Fibroblast of lung (primary cell): ENCODE measurements around the gene ZSCAN21. TPM values are rescaled to one million over a fixed set of nuclear protein-coding genes. Genes with fewer than 3 reads are reported as not detected.

Source experiments
- DNase-seq, 2 donors: peaks; one replicate each; pipeline versions ENCODE4 v3.0.0 to v3.0.0-alpha.2; 2010; ENCODE audit warnings: low read depth in 2 of 2
- H2AFZ ChIP-seq: 2 replicates; pipeline ENCODE4 v1.5.1; 2012; ENCODE audit warnings: low read length, control low read depth, inconsistent platforms
- H3K27ac ChIP-seq: 2 replicates; pipeline ENCODE4 v1.5.1; 2011; ENCODE audit warnings: low read length, control low read depth; ENCODE audit not compliant: insufficient read depth
- H3K27me3 ChIP-seq: 2 replicates; pipeline ENCODE4 v1.5.1; 2011; ENCODE audit warnings: mild to moderate bottlenecking, low read length; ENCODE audit not compliant: control insufficient read depth, insufficient read depth
- H3K36me3 ChIP-seq: 2 replicates; pipeline ENCODE4 v1.5.1; 2011; ENCODE audit warnings: low read length; ENCODE audit not compliant: control insufficient read depth, insufficient read depth
- H3K4me1 ChIP-seq: 2 replicates; pipeline ENCODE4 v1.5.1; 2011; ENCODE audit warnings: low read length; ENCODE audit not compliant: control insufficient read depth, insufficient read depth; ENCODE audit errors: extremely low read depth
- H3K4me2 ChIP-seq: 2 replicates; pipeline ENCODE4 v1.5.1; 2011; ENCODE audit warnings: low read length, control low read depth; ENCODE audit not compliant: insufficient read depth; ENCODE audit errors: extremely low read depth
- H3K4me3 ChIP-seq, 4 experiments: fragments of 200-600 bp in 1 of 4; sonication (generic) in 1 of 4; replicated peaks in 1 of 4; 2 replicates each; pipeline ENCODE4 v1.5.1; 2011 to 2016; ENCODE audit warnings: low read length in 4 of 4, low read depth in 3 of 4, mild to moderate bottlenecking in 3 of 4, control low read depth in 2 of 4, inconsistent platforms in 1 of 4, mixed read lengths in 1 of 4; ENCODE audit not compliant: insufficient read depth in 1 of 4; ENCODE audit errors: control extremely low read depth in 1 of 4
- H3K79me2 ChIP-seq: 2 replicates; pipeline ENCODE4 v1.5.1; 2012; ENCODE audit warnings: mild to moderate bottlenecking, low read length, inconsistent platforms; ENCODE audit not compliant: control insufficient read depth, insufficient read depth
- H3K9ac ChIP-seq: 2 replicates; pipeline ENCODE4 v1.5.1; 2011; ENCODE audit warnings: mild to moderate bottlenecking, low read length, control low read depth; ENCODE audit not compliant: insufficient read depth
- H3K9me3 ChIP-seq: 2 replicates; pipeline ENCODE4 v1.5.1; 2012; ENCODE audit warnings: low read depth, low read length; ENCODE audit not compliant: control insufficient read depth, insufficient read depth
- H4K20me1 ChIP-seq: 2 replicates; pipeline ENCODE4 v1.5.1; 2011; ENCODE audit warnings: low read length; ENCODE audit not compliant: control insufficient read depth, insufficient read depth; ENCODE audit errors: extremely low read depth
- CTCF ChIP-seq, 2 donors: IDR thresholded peaks in 1 of 2; conservative IDR thresholded peaks in 1 of 2; 1 replicate in 1 of 2; 2 replicates in 1 of 2; pipeline ENCODE4 v1.5.1; 2011 to 2012; ENCODE audit warnings: low read length in 2 of 2, control low read depth in 1 of 2, inconsistent platforms in 1 of 2, low read depth in 1 of 2, mild to moderate bottlenecking in 1 of 2
- EZH2 ChIP-seq: IDR thresholded peaks from 2 replicates; pipeline ENCODE4 v1.5.1; 2012; ENCODE audit warnings: low read length, control low read depth, mild to moderate bottlenecking; ENCODE audit errors: missing control alignments
- polyA plus RNA-seq, 2 donors: library from polyadenylated mRNA; depleted of rRNA in 1 of 2; stranded (reverse) in 1 of 2; unstranded in 1 of 2; fragments of >200 nt; gene quantifications; 2 replicates each; pipeline ENCODE4 v1.2.1, GENCODE V29; 2011 to 2012; ENCODE audit warnings: missing spikeins in 1 of 2
- total RNA-seq: library from RNA; depleted of rRNA; stranded (reverse); fragments of >200 nt; gene quantifications from 2 replicates; pipeline ENCODE4 v1.2.1, GENCODE V29; 2014

Gene ZSCAN21
- total and polyA plus RNA-seq, 2 donors (not counting 1 experiment from before 2014, with no cell fraction given) = 11.1 to 11.3 TPM

GRCh38 chr7:100077205-100077604 lies 27.6 kb downstream of the ZSCAN21 start:
- Histone ChIP-seq H3K27me3 (no peaks in the 10 kb centered on the region), H3K36me3 (peaks cover 32% of the 10 kb centered on the region)
- no peak for TF ChIP-seq EZH2
- TF ChIP-seq CTCF (conservative IDR thresholded peaks at IDR 0.05 in 1 of 2, IDR thresholded peaks at IDR 0.05 in 1 of 2; ENCODE audit: low read depth in 1 of 2, low read length in 2 of 2) = no peak

GRCh38 chr7:100079024-100079560 lies 29.5 kb downstream of the ZSCAN21 start:
- Histone ChIP-seq H3K36me3 (peaks cover 20% of the 10 kb centered on the region), H3K79me2 (peaks cover 43% of the 10 kb centered on the region), H4K20me1 (no peaks in the 10 kb centered on the region), H3K27me3 (no peaks in the 10 kb centered on the region), H3K4me3 (peak overlapping the region in 1 of 4 experiments; percentile 3), H3K9ac (no peak overlapping the region), H3K4me1 (peaks cover 3% of the 10 kb centered on the region), H3K9me3 (no peaks in the 10 kb centered on the region), H3K27ac (no peak overlapping the region), H2AFZ (no peak overlapping the region), H3K4me2 (no peak overlapping the region)
- TF ChIP-seq EZH2 = no peak
- no peak for TF ChIP-seq CTCF (conservative IDR thresholded peaks at IDR 0.05 in 1 of 2, IDR thresholded peaks at IDR 0.05 in 1 of 2; ENCODE audit: low read depth in 1 of 2, low read length in 2 of 2)
- DNase-seq = no peak

More at GRCh38 chr7:100077205-100077604, 27.6 kb downstream of the ZSCAN21 start:
- Histone ChIP-seq H3K4me1 (peaks cover 3% of the 10 kb centered on the region), H3K79me2 (peaks cover 43% of the 10 kb centered on the region), H4K20me1 (no peaks in the 10 kb centered on the region), H2AFZ (no peak overlapping the region), H3K4me2 (no peak overlapping the region), H3K9ac (no peak overlapping the region), H3K9me3 (peaks cover 3% of the 10 kb centered on the region), H3K4me3 (no peak overlapping the region), H3K27ac (no peak overlapping the region)
- DNase-seq = no peak

- H3K27me3 ChIP-seq = no peaks in the 10 kb centered on the region
- DNase-seq = peak; percentile 9 to 31
- H3K9ac ChIP-seq = peak overlapping the region; percentile 92
- H3K9me3 ChIP-seq = no peaks in the 10 kb centered on the region
- H2AFZ ChIP-seq = peak overlapping the region; percentile 16
- peaks cover 43% of the 10 kb centered on the region for H3K79me2 ChIP-seq
- TF ChIP-seq CTCF (conservative IDR thresholded peaks at IDR 0.05 in 1 of 2, IDR thresholded peaks at IDR 0.05 in 1 of 2; ENCODE audit: low read depth in 1 of 2, low read length in 2 of 2) = no peak
- TF ChIP-seq EZH2 = no peak
- peak overlapping the region; percentile 94 for H3K4me2 ChIP-seq
- H3K4me1 ChIP-seq = peaks cover 4% of the 10 kb centered on the region
- H4K20me1 ChIP-seq = no peaks in the 10 kb centered on the region
- peaks cover 9% of the 10 kb centered on the region for H3K36me3 ChIP-seq
- peak overlapping the region; percentile 91 to 99 (median 94) for H3K4me3 ChIP-seq
- H3K27ac ChIP-seq = peak overlapping the region; percentile 93
Observed at GRCh38 chr7:100080907-100081534, 31.4 kb downstream of the ZSCAN21 start.
